Esophagus squamous epithelium (tissue), 5 donors: ENCODE results near the gene SLC46A3. TPM values are rescaled to one million over a fixed set of nuclear protein-coding genes. Genes with fewer than 3 reads are reported as not detected.
A peak's percentile ranks its signal among the peaks of the same experiment; 100 is the strongest.

Experiments
- DNase-seq: peaks from one replicate; lab custom pipeline; 2025; lab: John Stamatoyannopoulos, UW
- H3K27ac ChIP-seq, 4 donors: fragments of 200-600 bp; sonication (generic); one replicate each; pipeline ENCODE4 v1.5.1; 2016 to 2019; ENCODE audit warnings: mild to moderate bottlenecking in 1 of 4
- H3K27me3 ChIP-seq, 4 donors: fragments of 200-600 bp; sonication (generic); 1 replicate in 3 of 4; 2 replicates in 1 of 4; pipeline versions ENCODE4 v1.5.1 to v1.6.0; 2017 to 2021; ENCODE audit warnings: antibody characterized with exemption in 1 of 4
- H3K36me3 ChIP-seq, 3 donors: fragments of 200-600 bp; sonication (generic); one replicate each; pipeline ENCODE4 v1.5.1; 2016 to 2019
- H3K4me1 ChIP-seq, 3 donors: fragments of 200-600 bp; sonication (generic); one replicate each; pipeline ENCODE4 v1.5.1; 2017 to 2019
- H3K4me3 ChIP-seq, 4 donors: fragments of 200-600 bp; sonication (generic); 1 replicate in 3 of 4; 2 replicates in 1 of 4; pipeline ENCODE4 v1.5.1; 2016 to 2019; ENCODE audit warnings: mild to moderate bottlenecking in 2 of 4, moderate library complexity in 1 of 4
- H3K9me3 ChIP-seq, 3 donors: fragments of 200-600 bp; sonication (generic); one replicate each; pipeline ENCODE4 v1.5.1; 2016 to 2019
- POLR2A ChIP-seq, 4 donors: fragments of 450-650 bp; IDR thresholded peaks; one replicate each; pipeline ENCODE4 v1.6.1; 2017; ENCODE audit warnings: antibody characterized with exemption in 4 of 4, mild to moderate bottlenecking in 4 of 4, moderate library complexity in 3 of 4
- WGBS, 2 donors: methylation state at CpG; one replicate each; pipeline ENCODE4 v1.1.5; 2018; 5-methylcytosine and 5-hydroxymethylcytosine counted together
- intact Hi-C: fragments of 100-400 bp; cut with DNase I; formaldehyde crosslinking; loops from one replicate; pipeline ENCODE4 v1.15.0; 2022
- total RNA-seq, 4 donors: library from RNA; depleted of rRNA; stranded (reverse); fragments of >200 nt; gene quantifications; one replicate each; pipeline ENCODE4 v1.1.0, GENCODE V29; 2016
- TF ChIP-seq, protein P1 (sequence below), 6 experiments: fragments of 450-650 bp in 4 of 6; fragments of 200-600 bp in 2 of 6; sonication (generic) in 2 of 6; IDR thresholded peaks; one replicate each; pipeline ENCODE4 v1.5.1; 2016 to 2019; ENCODE audit warnings: antibody characterized with exemption in 6 of 6, mild to moderate bottlenecking in 4 of 6, moderate library complexity in 4 of 6
- donor health status: DM: yes; HTN: yes; CAD: no.

SLC46A3 gene, protein sequence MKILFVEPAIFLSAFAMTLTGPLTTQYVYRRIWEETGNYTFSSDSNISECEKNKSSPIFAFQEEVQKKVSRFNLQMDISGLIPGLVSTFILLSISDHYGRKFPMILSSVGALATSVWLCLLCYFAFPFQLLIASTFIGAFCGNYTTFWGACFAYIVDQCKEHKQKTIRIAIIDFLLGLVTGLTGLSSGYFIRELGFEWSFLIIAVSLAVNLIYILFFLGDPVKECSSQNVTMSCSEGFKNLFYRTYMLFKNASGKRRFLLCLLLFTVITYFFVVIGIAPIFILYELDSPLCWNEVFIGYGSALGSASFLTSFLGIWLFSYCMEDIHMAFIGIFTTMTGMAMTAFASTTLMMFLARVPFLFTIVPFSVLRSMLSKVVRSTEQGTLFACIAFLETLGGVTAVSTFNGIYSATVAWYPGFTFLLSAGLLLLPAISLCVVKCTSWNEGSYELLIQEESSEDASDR
- total RNA-seq, result 1 to 10 TPM in 3 of 4 donors, under 1 TPM in 1; 0.99 to 8.0 (median 3.1) TPM

DNA sequence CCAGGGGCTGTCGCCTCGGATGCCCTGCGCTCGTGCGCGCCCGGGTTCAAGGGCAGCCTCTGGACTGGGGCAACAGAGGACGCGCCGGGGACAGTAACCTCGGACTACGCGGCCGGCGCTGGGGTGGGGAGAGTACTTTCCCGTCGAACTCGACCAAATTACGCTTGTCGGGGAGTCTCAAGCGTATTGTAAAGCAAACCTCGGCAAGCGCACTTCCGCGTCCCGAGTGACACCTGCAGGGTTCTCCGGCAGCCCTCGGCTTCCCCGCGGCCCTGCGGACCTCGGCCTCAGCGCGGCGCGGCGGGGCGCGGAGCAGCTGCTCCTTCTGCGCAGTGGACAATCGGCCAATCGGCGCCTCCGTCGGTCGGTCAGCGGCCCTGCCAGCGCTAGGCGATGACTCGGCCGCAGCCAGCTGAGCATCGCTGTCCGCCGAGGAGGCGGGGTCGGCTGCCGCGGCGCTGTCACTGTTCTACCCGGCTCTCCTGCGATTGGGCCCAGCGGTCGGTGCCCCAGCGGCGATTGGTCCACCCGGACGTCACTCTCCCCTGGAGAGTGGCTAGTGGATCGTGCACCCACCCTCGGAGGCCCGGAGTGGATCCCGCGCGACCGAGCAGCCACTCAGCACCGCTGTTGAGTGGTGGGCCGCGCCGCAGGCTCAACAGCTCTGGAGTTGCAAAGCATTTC lies at the start of gene SLC46A3:
Gene SLC46A3 (minus strand): TSS at position 428 of the 684 bp plus-strand sequence. CDS start 972 bp downstream, outside the sequence.
- WGBS, 2 donors, result 0% methylated on average over 3 to 24 of the region's 78 CpGs
- intact Hi-C loops, result no loop called here
- Histone ChIP-seq H3K27ac (peak within 1 kb of the TSS; percentile 85 to 96 (median 92)), H3K27me3 (no peaks in the 10 kb centered on the region), H3K36me3 (no peaks in the 10 kb centered on the region), H3K4me1 (peaks cover 13 to 36% (median 15%) of the 10 kb centered on the region in 3 donors), H3K9me3 (no peaks in the 10 kb centered on the region), H3K4me3 (peak within 1 kb of the TSS; percentile 61 to 78 (median 70))
- TF ChIP-seq, protein P1, sequence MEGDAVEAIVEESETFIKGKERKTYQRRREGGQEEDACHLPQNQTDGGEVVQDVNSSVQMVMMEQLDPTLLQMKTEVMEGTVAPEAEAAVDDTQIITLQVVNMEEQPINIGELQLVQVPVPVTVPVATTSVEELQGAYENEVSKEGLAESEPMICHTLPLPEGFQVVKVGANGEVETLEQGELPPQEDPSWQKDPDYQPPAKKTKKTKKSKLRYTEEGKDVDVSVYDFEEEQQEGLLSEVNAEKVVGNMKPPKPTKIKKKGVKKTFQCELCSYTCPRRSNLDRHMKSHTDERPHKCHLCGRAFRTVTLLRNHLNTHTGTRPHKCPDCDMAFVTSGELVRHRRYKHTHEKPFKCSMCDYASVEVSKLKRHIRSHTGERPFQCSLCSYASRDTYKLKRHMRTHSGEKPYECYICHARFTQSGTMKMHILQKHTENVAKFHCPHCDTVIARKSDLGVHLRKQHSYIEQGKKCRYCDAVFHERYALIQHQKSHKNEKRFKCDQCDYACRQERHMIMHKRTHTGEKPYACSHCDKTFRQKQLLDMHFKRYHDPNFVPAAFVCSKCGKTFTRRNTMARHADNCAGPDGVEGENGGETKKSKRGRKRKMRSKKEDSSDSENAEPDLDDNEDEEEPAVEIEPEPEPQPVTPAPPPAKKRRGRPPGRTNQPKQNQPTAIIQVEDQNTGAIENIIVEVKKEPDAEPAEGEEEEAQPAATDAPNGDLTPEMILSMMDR (IDR thresholded peaks at IDR 0.05), result peak in 1 of 6 experiments; percentile 9
- TF ChIP-seq POLR2A (IDR thresholded peaks at IDR 0.05), result peak in 2 of 4 donors; percentile 72 to 81
- peak; percentile 74 for DNase-seq

DNA sequence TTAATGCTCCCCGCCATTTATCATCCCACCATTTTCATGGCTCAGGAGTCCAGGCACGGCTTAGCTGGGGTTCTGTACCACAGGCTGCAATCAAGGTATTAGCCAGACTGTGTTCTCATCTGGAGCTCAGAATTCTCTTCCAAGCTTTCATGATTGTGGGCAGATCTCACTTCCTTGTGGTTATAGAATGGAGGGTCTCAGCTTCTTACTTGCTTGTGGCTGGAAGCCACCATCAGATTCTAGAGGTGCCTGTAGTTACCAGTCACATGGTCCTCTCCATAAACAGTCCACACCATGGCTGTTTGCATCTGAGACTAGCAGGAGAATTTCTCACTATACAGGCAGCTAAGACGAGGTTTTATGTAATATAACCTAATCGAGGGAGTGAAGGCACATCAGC lies 45.1 kb upstream of the SLC46A3 start:
- 80 to 88% methylated on average over 4 of the region's 4 CpGs for WGBS, 2 donors
- intact Hi-C loops, result no loop called here
- Histone ChIP-seq H3K9me3 (peaks cover 0 to 11% (median 4%) of the 10 kb centered on the region in 3 donors), H3K4me1 (no peaks in the 10 kb centered on the region), H3K36me3 (no peaks in the 10 kb centered on the region), H3K27ac (no peak overlapping the region), H3K27me3 (no peaks in the 10 kb centered on the region), H3K4me3 (no peak overlapping the region)
- TF ChIP-seq POLR2A (IDR thresholded peaks at IDR 0.05), result no peak
- TF ChIP-seq, protein P1 (IDR thresholded peaks at IDR 0.05), result no peak
- no peak for DNase-seq

DNA sequence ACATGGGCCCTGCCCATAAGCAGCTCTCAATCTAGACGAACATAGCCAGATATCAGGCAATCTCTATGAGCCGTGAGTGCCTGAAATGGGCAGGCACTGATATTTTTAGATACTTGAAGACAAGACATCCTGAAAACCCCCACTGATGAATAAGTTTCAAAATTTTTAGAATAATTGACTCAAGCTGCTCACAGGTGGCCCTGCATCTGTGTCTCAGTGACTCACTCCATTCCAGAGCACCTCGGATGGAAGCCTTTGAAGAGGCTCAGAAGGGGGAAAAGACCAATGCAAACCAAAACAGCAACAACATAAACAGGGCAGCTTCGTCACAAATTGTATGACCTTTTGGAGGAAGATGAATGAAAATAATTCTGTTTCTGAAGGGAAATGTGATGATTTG lies 42.8 kb upstream of the SLC46A3 start:
- DNase-seq, result no peak
- no peaks in the 10 kb centered on the region for H3K4me1 ChIP-seq
- no peaks in the 10 kb centered on the region for H3K27me3 ChIP-seq
- H3K9me3 ChIP-seq, result peaks cover 0 to 19% (median 7%) of the 10 kb centered on the region in 3 donors
- WGBS, 2 donors, result 51 to 52% methylated on average over 4 of the region's 4 CpGs
- intact Hi-C loops, result no loop called here
- H3K4me3 ChIP-seq, result no peak overlapping the region
- no peaks in the 10 kb centered on the region for H3K36me3 ChIP-seq
- no peak for TF ChIP-seq POLR2A (IDR thresholded peaks at IDR 0.05)
- TF ChIP-seq, protein P1 (IDR thresholded peaks at IDR 0.05), result no peak
- H3K27ac ChIP-seq, result no peak overlapping the region

DNA sequence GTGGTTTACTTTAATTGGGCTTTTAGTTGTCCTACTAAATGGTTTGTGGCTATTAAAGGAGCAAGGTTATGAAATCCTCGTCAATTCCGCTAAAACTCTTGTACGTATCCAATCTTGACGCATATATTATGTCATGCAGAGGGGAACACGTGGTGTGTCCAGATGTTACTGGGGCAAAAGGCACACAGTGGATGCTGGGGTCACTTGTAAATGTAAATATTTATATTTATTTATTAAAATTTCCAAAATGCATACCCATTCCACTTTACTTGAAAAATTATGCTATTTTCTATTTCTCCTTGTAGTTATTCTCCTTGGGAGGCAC lies 36.7 kb upstream of the SLC46A3 start:
- Histone ChIP-seq H3K4me3 (peak overlapping the region in 1 of 4 donors; percentile 42), H3K9me3 (peaks cover 0 to 19% (median 7%) of the 10 kb centered on the region in 3 donors), H3K36me3 (no peaks in the 10 kb centered on the region), H3K27ac (peak overlapping the region in 3 of 4 donors; percentile 36 to 65 (median 46)), H3K4me1 (peaks cover 0 to 23% (median 13%) of the 10 kb centered on the region in 3 donors), H3K27me3 (no peaks in the 10 kb centered on the region)
- intact Hi-C loops, result no loop called here
- whole genome bisulfite sequencing, 2 donors, result 63 to 70% methylated on average over 5 of the region's 5 CpGs
- TF ChIP-seq, protein P1 (IDR thresholded peaks at IDR 0.05), result no peak
- TF ChIP-seq POLR2A (IDR thresholded peaks at IDR 0.05), result no peak
- DNase-seq, result no peak
